AG09309 (cell line): ENCODE results near the gene SLC25A22.

Source experiments
- DNase-seq: peaks from one replicate; pipeline ENCODE4 v3.0.0-alpha.2; 2010; ENCODE audit warnings: low read depth
- H3K4me3 ChIP-seq: 2 replicates; pipeline ENCODE4 v1.5.1; 2011; ENCODE audit warnings: mild to moderate bottlenecking, low read depth, low read length, moderate library complexity; ENCODE audit not compliant: control insufficient read depth
- TF ChIP-seq, protein P1 (sequence below): IDR thresholded peaks from 2 replicates; pipeline ENCODE4 v1.5.1; 2011; ENCODE audit warnings: mild to moderate bottlenecking, low read depth, low read length, inconsistent platforms; ENCODE audit not compliant: insufficient read depth, control insufficient read depth; ENCODE audit errors: missing control alignments

Gene SLC25A22

DNA sequence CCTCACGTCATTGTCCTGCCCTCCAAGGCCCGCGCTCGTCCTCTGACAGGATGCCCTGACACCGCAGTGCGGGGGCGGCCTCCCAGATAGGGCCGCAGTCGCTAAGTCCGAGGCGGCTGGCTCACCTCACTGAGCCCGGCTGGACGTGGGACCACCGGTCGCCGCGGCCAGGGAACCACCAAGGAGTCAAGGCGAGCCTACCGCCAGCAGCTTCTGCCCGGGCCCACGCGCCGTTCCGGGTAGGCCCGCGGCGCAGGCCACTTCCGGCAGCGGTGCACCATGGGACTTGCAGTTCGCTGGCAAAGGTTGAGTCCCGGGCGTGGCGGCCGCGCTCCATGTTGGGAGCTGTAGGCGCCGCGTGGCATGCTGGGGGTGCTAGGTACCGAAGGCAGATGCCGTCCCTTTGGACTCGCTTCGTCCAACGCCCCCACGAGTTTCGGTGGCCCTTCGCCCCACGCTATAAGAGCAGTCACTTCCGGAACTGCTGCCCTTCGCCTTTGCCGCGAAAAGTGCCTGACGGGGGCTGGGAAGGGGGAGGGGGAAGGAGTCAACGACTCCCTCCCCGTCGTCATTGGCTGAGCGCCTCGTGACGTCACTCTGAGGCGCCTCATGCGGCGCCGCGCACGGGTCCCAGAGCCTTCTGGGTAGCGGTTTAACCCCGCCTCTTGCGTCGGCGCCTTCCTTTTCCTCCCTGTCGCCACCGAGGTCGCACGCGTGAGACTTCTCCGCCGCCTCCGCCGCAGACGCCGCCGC lies 11.4 kb upstream of the SLC25A22 start, which contains the start of gene RPLP2:
TSS of gene RPLP2 (plus strand) at position 681 of the 753 bp plus-strand sequence. CDS start 268 bp downstream, outside the sequence.
- peak; percentile 82 for DNase-seq
- peak within 1 kb of the TSS; percentile 97 for H3K4me3 ChIP-seq
- TF ChIP-seq, protein P1, sequence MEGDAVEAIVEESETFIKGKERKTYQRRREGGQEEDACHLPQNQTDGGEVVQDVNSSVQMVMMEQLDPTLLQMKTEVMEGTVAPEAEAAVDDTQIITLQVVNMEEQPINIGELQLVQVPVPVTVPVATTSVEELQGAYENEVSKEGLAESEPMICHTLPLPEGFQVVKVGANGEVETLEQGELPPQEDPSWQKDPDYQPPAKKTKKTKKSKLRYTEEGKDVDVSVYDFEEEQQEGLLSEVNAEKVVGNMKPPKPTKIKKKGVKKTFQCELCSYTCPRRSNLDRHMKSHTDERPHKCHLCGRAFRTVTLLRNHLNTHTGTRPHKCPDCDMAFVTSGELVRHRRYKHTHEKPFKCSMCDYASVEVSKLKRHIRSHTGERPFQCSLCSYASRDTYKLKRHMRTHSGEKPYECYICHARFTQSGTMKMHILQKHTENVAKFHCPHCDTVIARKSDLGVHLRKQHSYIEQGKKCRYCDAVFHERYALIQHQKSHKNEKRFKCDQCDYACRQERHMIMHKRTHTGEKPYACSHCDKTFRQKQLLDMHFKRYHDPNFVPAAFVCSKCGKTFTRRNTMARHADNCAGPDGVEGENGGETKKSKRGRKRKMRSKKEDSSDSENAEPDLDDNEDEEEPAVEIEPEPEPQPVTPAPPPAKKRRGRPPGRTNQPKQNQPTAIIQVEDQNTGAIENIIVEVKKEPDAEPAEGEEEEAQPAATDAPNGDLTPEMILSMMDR: no peak

DNA sequence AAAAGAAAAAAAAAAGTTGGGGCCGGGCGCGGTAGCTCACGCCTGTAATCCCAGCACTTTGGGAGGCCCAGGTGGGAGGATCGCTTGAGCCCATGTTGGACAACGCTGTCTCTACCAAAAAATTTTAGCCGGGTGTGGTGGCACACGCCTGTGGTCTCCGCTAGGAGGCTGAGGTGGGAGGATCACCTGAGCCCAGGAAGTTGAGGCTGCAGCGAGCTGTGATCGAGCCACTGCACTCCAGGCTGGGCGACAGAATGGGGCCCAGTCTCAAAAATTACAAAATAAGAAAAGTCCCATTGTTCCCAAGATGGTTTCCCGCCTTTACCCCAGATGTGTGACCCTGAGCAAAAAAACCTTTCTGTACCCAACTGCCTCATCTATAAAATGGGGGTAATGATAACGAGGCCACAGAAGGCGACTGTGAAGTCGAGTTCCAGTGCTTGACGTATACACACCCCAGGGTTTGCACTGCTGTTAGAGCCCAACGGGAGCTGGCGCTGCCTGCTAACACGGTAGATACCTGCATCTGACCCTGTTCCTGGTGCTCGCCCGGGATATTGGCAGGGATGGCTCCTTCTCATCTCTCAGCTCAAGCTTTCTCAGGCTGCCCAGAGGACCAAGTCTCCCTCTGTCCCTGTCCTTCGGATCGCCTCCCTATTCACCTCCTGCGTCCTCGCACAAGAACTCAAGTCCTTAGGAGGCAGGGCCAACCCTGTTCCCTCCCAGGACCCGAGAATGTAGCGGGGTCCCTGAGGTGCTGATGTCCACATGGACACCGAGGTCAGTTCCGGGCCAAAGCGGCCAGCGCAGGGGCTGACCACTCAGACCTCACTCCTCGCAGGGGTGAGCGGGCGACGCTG lies 10.6 kb upstream of the SLC25A22 start:
- TF ChIP-seq, protein P1: no peak
- H3K4me3 ChIP-seq: peak overlapping the region; percentile 97
- no peak for DNase-seq

DNA sequence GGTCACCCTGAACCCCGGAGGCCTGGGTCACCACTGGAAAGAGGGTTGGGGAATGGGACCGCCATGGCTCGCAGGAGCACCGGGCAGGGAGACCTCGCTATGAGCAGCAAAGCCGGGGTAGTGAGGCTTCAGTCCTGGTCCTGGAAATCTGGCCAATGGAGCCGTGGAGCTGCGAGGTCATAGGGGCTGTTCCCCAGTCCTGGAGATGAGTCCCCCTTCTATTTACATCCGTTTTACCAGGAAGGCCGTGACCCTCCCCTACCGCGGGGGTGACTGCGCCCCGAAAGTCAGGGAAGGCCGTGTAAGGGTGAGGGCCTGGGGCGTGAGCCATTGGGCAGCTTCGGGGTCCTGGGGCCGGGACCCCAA lies 6.5 kb upstream of the SLC25A22 start:
- peak overlapping the region; percentile 66 for H3K4me3 ChIP-seq
- TF ChIP-seq, protein P1: no peak
- DNase-seq: no peak

DNA sequence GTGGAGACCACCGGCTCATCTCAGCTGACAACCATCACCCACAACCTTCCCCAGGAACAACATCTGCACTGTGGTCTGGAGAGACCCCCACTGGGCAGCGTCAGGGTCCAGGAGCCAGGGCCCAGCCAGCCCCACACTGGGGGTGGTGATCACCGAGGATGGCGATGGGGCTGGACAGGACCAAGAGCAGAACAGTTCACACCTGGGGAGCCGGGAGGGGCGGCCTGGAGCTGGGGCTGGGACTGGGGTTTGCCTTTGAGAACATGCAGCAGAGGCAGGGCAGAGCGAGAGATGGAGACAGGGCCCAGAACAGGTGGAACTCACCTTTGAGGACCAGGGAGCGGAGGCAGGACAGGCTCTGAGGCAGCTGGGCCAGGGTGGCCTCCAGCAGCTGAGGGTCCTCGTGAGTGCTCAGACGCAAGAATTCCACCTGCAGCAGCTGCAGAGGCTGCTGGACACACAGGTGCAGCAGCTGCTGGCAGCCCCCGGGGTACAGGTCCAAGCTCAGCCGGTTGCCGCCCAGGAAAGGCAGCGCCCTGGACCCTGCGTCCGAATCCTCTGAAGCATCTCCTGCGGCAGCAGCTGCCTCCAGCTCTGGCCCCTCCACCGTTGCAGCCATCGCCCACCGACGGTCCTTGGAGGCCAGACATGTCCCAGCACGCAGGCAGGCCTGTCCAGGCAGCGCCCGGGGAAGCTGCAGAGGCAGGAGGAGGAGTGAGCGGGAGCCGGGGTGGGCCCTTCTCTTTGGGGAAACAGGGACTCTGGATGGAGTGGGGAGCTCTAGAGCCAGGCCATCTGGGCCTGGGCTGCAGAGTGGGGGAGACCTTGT lies 5.9 kb upstream of the SLC25A22 start:
- no peak for DNase-seq
- H3K4me3 ChIP-seq: peak overlapping the region; percentile 66
- TF ChIP-seq, protein P1: no peak

DNA sequence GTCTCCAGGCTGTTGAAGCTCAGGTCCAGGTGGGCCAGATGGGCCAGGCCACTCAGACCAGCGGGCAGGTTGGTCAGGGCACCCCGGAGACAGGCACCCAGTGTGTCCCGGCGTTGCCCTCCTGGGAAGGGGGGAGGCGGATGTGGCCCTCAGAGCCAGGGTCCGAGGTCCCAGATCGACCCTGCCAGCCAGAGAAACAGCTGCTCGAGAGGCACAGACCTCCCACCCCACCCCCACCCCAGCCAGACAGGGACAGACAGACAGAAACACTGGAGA lies 5.3 kb upstream of the SLC25A22 start:
- TF ChIP-seq, protein P1: no peak
- peak overlapping the region; percentile 66; the same call in 1 of the 2 replicates for H3K4me3 ChIP-seq
- no peak for DNase-seq
